Panc1 (cell line): Measurements from ENCODE around the gene LHPP. TPM values are rescaled to one million over a fixed set of nuclear protein-coding genes. Genes with fewer than 3 reads are reported as not detected.

Experiments used
- ATAC-seq: fragments of 200-7000 bp; cut with Tn5 transposase; 2 replicates; pipeline ENCODE4 v1.9.1; 2020; ENCODE audit warnings: mild to moderate bottlenecking, moderate library complexity
- BruUV-seq: library from RNA; stranded (reverse); fragments of 400-500 nt; replicated peaks from 2 replicates; lab custom pipeline; 2021; lab: Mats Ljungman, UMichigan
- CTCF ChIA-PET: fragments of 300-600 bp; sonication (Branson Sonifier 250); formaldehyde crosslinking; loops from one replicate; lab custom pipeline; 2022; ENCODE audit warnings: antibody characterized with exemption; lab: Charles Lee
- POLR2A ChIA-PET: fragments of 300-600 bp; sonication (Branson Sonifier 250); formaldehyde crosslinking; loops from one replicate; lab custom pipeline; 2022; ENCODE audit warnings: antibody characterized with exemption; lab: Charles Lee
- DNase-seq: peaks from one replicate; pipeline ENCODE4 v3.0.0-alpha.2; 2010; ENCODE audit warnings: low read depth, low spot score
- H3K27ac ChIP-seq: 2 replicates; pipeline ENCODE4 v1.5.1; 2011; ENCODE audit warnings: mild to moderate bottlenecking, low read length, inconsistent platforms
- H3K27me3 ChIP-seq: fragments of 200-500 bp; sonication (Bioruptor generic); 2 replicates; pipeline ENCODE4 v1.6.0; 2014; ENCODE audit warnings: low read length, inconsistent platforms; ENCODE audit not compliant: control insufficient read depth, insufficient read depth
- H3K36me3 ChIP-seq: fragments of 200-500 bp; sonication (Bioruptor generic); 2 replicates; pipeline ENCODE4 v1.5.1; 2014; ENCODE audit warnings: inconsistent platforms, mild to moderate bottlenecking, low read length, moderate library complexity; ENCODE audit not compliant: control insufficient read depth, insufficient read depth
- H3K4me1 ChIP-seq: 2 replicates; pipeline ENCODE4 v1.5.1; 2011; ENCODE audit warnings: inconsistent platforms, mild to moderate bottlenecking, low read length, moderate library complexity; ENCODE audit not compliant: control insufficient read depth, insufficient read depth
- H3K4me3 ChIP-seq, 2 experiments: 2 replicates each; pipeline ENCODE4 v1.5.1; 2011 to 2012; ENCODE audit warnings: low read depth in 2 of 2, low read length in 2 of 2, mild to moderate bottlenecking in 2 of 2, inconsistent platforms in 1 of 2, moderate library complexity in 1 of 2
- H3K9me3 ChIP-seq: fragments of 200-500 bp; sonication (Bioruptor generic); 2 replicates; pipeline ENCODE4 v1.5.1; 2014; ENCODE audit warnings: low read depth, mild to moderate bottlenecking, inconsistent platforms, low read length, moderate library complexity; ENCODE audit not compliant: control insufficient read depth, insufficient read depth
- POLR2AphosphoS5 ChIP-seq: IDR thresholded peaks from 2 replicates; pipeline ENCODE4 v1.6.1; 2012; ENCODE audit warnings: mild to moderate bottlenecking, low read depth, low read length, moderate library complexity
- SIN3A ChIP-seq: IDR thresholded peaks from 2 replicates; pipeline ENCODE4 v1.6.1; 2012; ENCODE audit warnings: low read depth, mild to moderate bottlenecking, low read length, moderate library complexity, borderline replicate concordance; ENCODE audit not compliant: insufficient read depth
- TCF7L2 ChIP-seq: IDR thresholded peaks from 2 replicates; pipeline ENCODE4 v1.6.1; 2011; ENCODE audit warnings: mild to moderate bottlenecking, low read depth, low read length, inconsistent platforms
- in situ Hi-C: cut with HindIII; loops from 2 replicates; pipeline ENCODE4 v1.10.0; 2016; ENCODE audit warnings: low sequenced_read_pairs, low pct_unique_long_range_greater_than_20kb
- intact Hi-C: fragments of 100-400 bp; cut with micrococcal nuclease; formaldehyde crosslinking; loops from one replicate; pipeline ENCODE4 v1.10.0; 2022; ENCODE audit not compliant: unreplicated experiment
- total RNA-seq: library from RNA; stranded (reverse); gene quantifications from one replicate; pipeline ENCODE4 v1.2.1, GENCODE V29; 2021; ENCODE audit not compliant: unreplicated experiment
- TF ChIP-seq, protein P1 (sequence below), 2 experiments: IDR thresholded peaks; 2 replicates each; pipeline ENCODE4 v1.6.1; 2011 to 2012; ENCODE audit warnings: low read depth in 2 of 2, control low read depth in 1 of 2, low read length in 1 of 2, mild to moderate bottlenecking in 1 of 2, moderate library complexity in 1 of 2; ENCODE audit not compliant: insufficient read depth in 1 of 2
- TF ChIP-seq, protein P2 (sequence below): fragments of 450-650 bp; IDR thresholded peaks from 2 replicates; pipeline ENCODE4 v1.5.1; 2017; ENCODE audit warnings: mild to moderate bottlenecking

Gene LHPP
- total RNA-seq, 1 experiment from 2014 or later: 15.0 TPM

DNA sequence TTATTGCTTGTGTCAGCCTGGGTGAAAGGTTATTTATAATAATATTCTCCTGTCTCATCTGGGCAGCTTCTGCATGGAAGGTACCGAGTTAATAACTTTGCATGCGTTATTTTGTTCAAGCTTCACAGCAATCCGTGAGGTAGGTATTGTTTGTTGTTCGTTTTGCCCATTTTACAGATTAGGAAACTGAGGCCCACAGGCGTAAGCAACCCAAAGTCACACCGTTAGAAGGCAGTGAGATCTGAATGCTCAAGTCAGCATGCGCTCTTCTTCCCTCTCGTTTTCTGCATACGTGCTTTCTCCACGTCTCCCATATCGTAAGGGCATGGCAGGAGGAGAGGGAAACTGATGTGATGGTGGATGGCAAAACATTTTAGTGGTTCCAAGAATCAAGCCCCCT, 34.1 kb downstream of the LHPP start:
- in situ Hi-C loops (no loop called here), intact Hi-C loops (no loop called here)
- TF ChIP-seq POLR2AphosphoS5 (no peak), SIN3A (no peak), TCF7L2 (no peak)
- TF ChIP-seq, protein P1, sequence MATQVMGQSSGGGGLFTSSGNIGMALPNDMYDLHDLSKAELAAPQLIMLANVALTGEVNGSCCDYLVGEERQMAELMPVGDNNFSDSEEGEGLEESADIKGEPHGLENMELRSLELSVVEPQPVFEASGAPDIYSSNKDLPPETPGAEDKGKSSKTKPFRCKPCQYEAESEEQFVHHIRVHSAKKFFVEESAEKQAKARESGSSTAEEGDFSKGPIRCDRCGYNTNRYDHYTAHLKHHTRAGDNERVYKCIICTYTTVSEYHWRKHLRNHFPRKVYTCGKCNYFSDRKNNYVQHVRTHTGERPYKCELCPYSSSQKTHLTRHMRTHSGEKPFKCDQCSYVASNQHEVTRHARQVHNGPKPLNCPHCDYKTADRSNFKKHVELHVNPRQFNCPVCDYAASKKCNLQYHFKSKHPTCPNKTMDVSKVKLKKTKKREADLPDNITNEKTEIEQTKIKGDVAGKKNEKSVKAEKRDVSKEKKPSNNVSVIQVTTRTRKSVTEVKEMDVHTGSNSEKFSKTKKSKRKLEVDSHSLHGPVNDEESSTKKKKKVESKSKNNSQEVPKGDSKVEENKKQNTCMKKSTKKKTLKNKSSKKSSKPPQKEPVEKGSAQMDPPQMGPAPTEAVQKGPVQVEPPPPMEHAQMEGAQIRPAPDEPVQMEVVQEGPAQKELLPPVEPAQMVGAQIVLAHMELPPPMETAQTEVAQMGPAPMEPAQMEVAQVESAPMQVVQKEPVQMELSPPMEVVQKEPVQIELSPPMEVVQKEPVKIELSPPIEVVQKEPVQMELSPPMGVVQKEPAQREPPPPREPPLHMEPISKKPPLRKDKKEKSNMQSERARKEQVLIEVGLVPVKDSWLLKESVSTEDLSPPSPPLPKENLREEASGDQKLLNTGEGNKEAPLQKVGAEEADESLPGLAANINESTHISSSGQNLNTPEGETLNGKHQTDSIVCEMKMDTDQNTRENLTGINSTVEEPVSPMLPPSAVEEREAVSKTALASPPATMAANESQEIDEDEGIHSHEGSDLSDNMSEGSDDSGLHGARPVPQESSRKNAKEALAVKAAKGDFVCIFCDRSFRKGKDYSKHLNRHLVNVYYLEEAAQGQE (IDR thresholded peaks at IDR 0.05; ENCODE audit: insufficient read depth in 1 of 2, low read depth in 2 of 2, low read length in 1 of 2): no peak
- TF ChIP-seq, protein P2, sequence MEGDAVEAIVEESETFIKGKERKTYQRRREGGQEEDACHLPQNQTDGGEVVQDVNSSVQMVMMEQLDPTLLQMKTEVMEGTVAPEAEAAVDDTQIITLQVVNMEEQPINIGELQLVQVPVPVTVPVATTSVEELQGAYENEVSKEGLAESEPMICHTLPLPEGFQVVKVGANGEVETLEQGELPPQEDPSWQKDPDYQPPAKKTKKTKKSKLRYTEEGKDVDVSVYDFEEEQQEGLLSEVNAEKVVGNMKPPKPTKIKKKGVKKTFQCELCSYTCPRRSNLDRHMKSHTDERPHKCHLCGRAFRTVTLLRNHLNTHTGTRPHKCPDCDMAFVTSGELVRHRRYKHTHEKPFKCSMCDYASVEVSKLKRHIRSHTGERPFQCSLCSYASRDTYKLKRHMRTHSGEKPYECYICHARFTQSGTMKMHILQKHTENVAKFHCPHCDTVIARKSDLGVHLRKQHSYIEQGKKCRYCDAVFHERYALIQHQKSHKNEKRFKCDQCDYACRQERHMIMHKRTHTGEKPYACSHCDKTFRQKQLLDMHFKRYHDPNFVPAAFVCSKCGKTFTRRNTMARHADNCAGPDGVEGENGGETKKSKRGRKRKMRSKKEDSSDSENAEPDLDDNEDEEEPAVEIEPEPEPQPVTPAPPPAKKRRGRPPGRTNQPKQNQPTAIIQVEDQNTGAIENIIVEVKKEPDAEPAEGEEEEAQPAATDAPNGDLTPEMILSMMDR: no peak
- no peak for ATAC-seq
- CTCF ChIA-PET: no interaction called here
- no peaks in the 10 kb centered on the region for H3K27me3 ChIP-seq
- no peak overlapping the region for H3K4me3 ChIP-seq
- POLR2A ChIA-PET: no interaction called here
- no TSS peak for BruUV-seq
- H3K27ac ChIP-seq: no peak overlapping the region
- no peaks in the 10 kb centered on the region for H3K36me3 ChIP-seq
- DNase-seq: no peak
- H3K4me1 ChIP-seq: no peaks in the 10 kb centered on the region
- H3K9me3 ChIP-seq: 0 out of 2 replicates have a peak, but pooled peaks cover under 1% of the 10 kb centered on the region

DNA sequence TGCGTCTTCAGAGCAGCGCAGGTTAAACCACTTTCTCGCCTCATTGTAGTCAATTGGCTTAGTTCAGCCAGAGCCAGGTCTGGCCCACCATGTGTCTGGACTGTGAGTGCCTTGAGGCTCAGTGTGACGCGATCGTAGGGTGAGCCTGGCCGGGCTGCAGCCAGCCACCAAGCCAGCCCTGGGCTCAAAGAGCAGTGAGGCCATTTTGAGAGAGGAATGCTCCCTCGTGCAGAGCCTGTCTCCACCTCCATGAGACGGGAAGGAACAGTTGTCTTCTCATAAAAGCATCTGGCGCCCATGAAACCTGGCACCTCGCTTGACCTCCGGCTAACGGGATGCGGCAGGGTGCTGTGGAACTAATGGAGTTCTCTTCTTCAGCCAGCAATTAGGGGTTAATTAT, 34.5 kb downstream of the LHPP start:
- Histone ChIP-seq H3K27me3 (no peaks in the 10 kb centered on the region), H3K27ac (no peak overlapping the region), H3K36me3 (no peaks in the 10 kb centered on the region), H3K4me1 (no peaks in the 10 kb centered on the region), H3K4me3 (no peak overlapping the region), H3K9me3 (0 out of 2 replicates have a peak, but pooled peaks cover 3% of the 10 kb centered on the region)
- CTCF ChIA-PET: no interaction called here
- ATAC-seq (no peak), DNase-seq (no peak)
- in situ Hi-C loops: no loop called here
- intact Hi-C loops: no loop called here
- no peak for TF ChIP-seq SIN3A
- TF ChIP-seq, protein P1 (IDR thresholded peaks at IDR 0.05; ENCODE audit: insufficient read depth in 1 of 2, low read depth in 2 of 2, low read length in 1 of 2): no peak
- TF ChIP-seq POLR2AphosphoS5: no peak
- no peak for TF ChIP-seq TCF7L2
- TF ChIP-seq, protein P2: no peak
- POLR2A ChIA-PET: no interaction called here
- BruUV-seq: no TSS peak
